Fibroblast of upper back skin (primary cell): ENCODE results near the gene ARHGAP30.
"Not testable (repeated sequence)": the region's sequence is repeated elsewhere in the genome, so short reads cannot be mapped to it uniquely, and the experiment has no call there.

Experiments
- DNase-seq: peaks from one replicate; pipeline ENCODE4 v3.0.0-alpha.2; 2013

ARHGAP30 gene

GRCh38 chr1:161069731-161070270 lies at the start of gene ARHGAP30:
ARHGAP30 (minus strand) TSS chr1:161069891; CDS start chr1:161069624, 267 bp downstream.
- no peak for DNase-seq

- DNase-seq: peak; percentile 79
Observed at GRCh38 chr1:161117759-161118581, 48.3 kb upstream of the ARHGAP30 start, which contains the start of the genes NIT1 and PFDN2. NIT1 (plus strand) TSS chr1:161118105; CDS start chr1:161118177, 72 bp downstream. PFDN2 (minus strand) TSS chr1:161118037; CDS start chr1:161118026, 11 bp downstream.

- not testable (repeated sequence) for DNase-seq
Observed at GRCh38 chr1:161115961-161116360, 46.3 kb upstream of the ARHGAP30 start.

GRCh38 chr1:161115132-161115711 lies 45.5 kb upstream of the ARHGAP30 start:
- peak; percentile 90 for DNase-seq

- no peak for DNase-seq
Observed at GRCh38 chr1:161114556-161114955, 44.9 kb upstream of the ARHGAP30 start.

GRCh38 chr1:161113915-161114314 lies 44.2 kb upstream of the ARHGAP30 start:
- no peak for DNase-seq

GRCh38 chr1:161111527-161111926 lies 41.8 kb upstream of the ARHGAP30 start:
- DNase-seq: no peak

GRCh38 chr1:161111117-161111516 lies 41.4 kb upstream of the ARHGAP30 start:
- DNase-seq: no peak

- no peak for DNase-seq
Observed at GRCh38 chr1:161106431-161106830, 36.7 kb upstream of the ARHGAP30 start.

- DNase-seq: no peak
Observed at GRCh38 chr1:161100556-161100955, 30.9 kb upstream of the ARHGAP30 start.

- no peak for DNase-seq
Observed at GRCh38 chr1:161099090-161099802, 29.6 kb upstream of the ARHGAP30 start.

GRCh38 chr1:161098210-161099068 lies 28.7 kb upstream of the ARHGAP30 start, which contains the start of gene KLHDC9:
KLHDC9 (plus strand) TSS chr1:161098361; CDS start chr1:161098536, 175 bp downstream.
- peak; percentile 28 for DNase-seq

GRCh38 chr1:161096530-161096929 lies 26.8 kb upstream of the ARHGAP30 start:
- DNase-seq: peak; percentile 35

- DNase-seq: no peak
Observed at GRCh38 chr1:161096015-161096414, 26.3 kb upstream of the ARHGAP30 start.

GRCh38 chr1:161095230-161095629 lies 25.5 kb upstream of the ARHGAP30 start:
- no peak for DNase-seq

- no peak for DNase-seq
Observed at GRCh38 chr1:161094481-161094880, 24.8 kb upstream of the ARHGAP30 start.

- DNase-seq: peak; percentile 42
Observed at GRCh38 chr1:161092621-161093028, 22.9 kb upstream of the ARHGAP30 start.

- peak; percentile 44 for DNase-seq
Observed at GRCh38 chr1:161091796-161092507, 22.3 kb upstream of the ARHGAP30 start.

- DNase-seq: no peak
Observed at GRCh38 chr1:161091093-161091492, 21.4 kb upstream of the ARHGAP30 start.

- DNase-seq: no peak
Observed at GRCh38 chr1:161090617-161091016, 20.9 kb upstream of the ARHGAP30 start.

- DNase-seq: no peak
Observed at GRCh38 chr1:161089938-161090337, 20.2 kb upstream of the ARHGAP30 start.
